Heart left ventricle (tissue), 13 donors: Measurements from ENCODE around the gene REPIN1.

Source experiments
- CTCF ChIP-seq, 12 donors: fragments of 200-600 bp; sonication (generic) in 4 of 12; IDR thresholded peaks; one replicate each; pipeline versions ENCODE4 v1.5.0 to v1.8.0; 2018 to 2022; ENCODE audit warnings: antibody characterized with exemption in 12 of 12, mild to moderate bottlenecking in 5 of 12
- POLR2A ChIP-seq, 2 donors: fragments of 450-650 bp; IDR thresholded peaks; one replicate each; pipeline ENCODE4 v1.6.1; 2017; ENCODE audit warnings: antibody characterized with exemption in 2 of 2, mild to moderate bottlenecking in 2 of 2, moderate library complexity in 2 of 2
- donor health status: ischemic (EF 13 %, LVEDD 7.1; RV severe dilation, severe dysfunction).
- donor health status: DM: no; HTN: yes; CAD: no.
- donor health status: DM: no; HTN: no; CAD: no.
- donor health status: ischemic (EF 25% LVEDD 6.9; RV normal size, moderate dysfunction).
- donor health status: ischemic (EF 25% LVEDD 5.7; RV mildly dilated, moderate dysfunction).
- donor health status: ischemic (EF 35%, LVEDD 5.7; RV mildly dilated, moderate dysfunction).
- donor health status: nonischemic (EF 11% LVEDD 7.7; RV severe dilation, severe dysfunction).
- donor health status: DM: yes; HTN: yes; CAD: no.
- donor health status: PGD.
- donor health status: ischemic (EF 29% LVEDD 5.4; RV normal size, mild dysfunction).
- donor health status: nonischemic (EF 23%, LVEDD 6.1; RV moderate dilation, normal function).

DNA sequence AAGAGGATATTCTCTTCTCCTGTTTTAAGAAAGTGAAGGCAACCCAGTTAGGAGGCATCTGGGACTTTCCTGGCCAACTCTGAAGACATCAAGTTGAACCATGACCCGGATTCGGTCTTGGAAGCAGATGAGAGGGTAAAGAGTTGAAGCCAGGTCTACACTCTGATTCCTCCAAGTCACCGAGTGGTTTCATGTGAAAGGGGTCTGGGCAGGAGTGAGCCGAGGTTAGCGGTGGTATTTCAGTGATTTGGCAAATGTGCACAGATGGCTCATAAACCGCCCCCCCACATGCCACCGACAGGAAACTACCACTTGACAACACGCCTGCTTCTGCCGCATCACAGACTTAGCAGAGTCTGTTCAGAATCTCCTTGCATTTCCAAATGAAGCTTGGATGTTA is 11.4 kb upstream of the REPIN1 start:
- no peak for TF ChIP-seq POLR2A (IDR thresholded peaks at IDR 0.05)
- no peak for TF ChIP-seq CTCF (IDR thresholded peaks at IDR 0.05)
